B cell (primary cell): Measurements from ENCODE around the gene TOMM7.

Source experiments
- CTCF ChIP-seq: fragments of 200-600 bp; IDR thresholded peaks from one replicate; pipeline ENCODE4 v1.8.0; 2022; ENCODE audit warnings: antibody characterized with exemption, mild to moderate bottlenecking
- EZH2 ChIP-seq: IDR thresholded peaks from 2 replicates; pipeline ENCODE4 v1.6.1; 2012; ENCODE audit warnings: borderline replicate concordance, low read depth, mild to moderate bottlenecking, moderate library complexity, low read length; ENCODE audit not compliant: insufficient read depth, poor library complexity, severe bottlenecking

DNA sequence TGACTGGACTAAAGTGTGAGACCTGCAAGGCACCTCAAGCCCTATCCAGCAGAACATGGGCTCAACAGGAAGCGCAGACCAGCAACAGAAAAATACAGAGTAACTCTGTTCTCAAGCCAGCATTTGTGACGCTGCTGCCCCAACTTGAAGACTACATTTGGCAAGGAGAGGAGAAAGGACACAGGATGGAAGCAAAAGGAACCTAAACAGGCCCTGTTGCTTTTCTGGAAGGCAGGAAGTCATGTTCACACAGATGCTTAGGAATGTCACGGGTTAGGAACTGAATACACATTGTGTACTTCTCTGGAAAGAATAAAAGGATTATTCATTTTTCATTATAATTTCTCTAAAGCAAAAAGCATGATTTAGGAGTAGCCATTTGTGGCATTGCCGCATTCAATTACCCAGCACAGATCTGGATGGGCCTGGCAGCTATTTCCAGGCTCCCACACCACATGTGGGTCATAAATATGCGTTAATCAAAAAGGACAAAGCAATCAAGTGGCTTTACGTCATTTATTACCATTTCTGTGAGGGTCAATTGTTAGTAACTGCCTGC lies 19.8 kb upstream of the TOMM7 start:
- TF ChIP-seq CTCF (no peak), EZH2 (no peak)
